ENCODE measurements around the gene TAPT1.

DNA sequence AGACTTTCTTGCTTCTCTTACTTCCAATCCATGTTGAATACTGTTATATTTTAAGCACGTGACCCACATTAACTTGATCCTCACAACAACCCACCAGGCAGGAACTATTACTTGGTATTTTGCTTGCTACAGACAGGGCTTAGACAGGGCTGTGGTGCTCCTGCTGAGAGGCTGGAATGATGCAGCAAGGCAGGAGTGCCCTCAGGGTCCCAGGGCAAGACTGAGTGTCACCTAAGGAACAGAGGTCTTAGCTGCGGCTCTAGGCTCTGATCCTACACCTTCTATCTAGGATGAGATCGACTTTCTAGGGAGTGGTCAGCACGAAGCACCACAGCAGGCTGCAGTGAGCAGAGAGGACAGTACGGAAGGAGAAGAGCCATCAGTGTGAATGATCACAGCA, 20.0 kb downstream of the TAPT1 start:
- TF ChIP-seq, protein P1, sequence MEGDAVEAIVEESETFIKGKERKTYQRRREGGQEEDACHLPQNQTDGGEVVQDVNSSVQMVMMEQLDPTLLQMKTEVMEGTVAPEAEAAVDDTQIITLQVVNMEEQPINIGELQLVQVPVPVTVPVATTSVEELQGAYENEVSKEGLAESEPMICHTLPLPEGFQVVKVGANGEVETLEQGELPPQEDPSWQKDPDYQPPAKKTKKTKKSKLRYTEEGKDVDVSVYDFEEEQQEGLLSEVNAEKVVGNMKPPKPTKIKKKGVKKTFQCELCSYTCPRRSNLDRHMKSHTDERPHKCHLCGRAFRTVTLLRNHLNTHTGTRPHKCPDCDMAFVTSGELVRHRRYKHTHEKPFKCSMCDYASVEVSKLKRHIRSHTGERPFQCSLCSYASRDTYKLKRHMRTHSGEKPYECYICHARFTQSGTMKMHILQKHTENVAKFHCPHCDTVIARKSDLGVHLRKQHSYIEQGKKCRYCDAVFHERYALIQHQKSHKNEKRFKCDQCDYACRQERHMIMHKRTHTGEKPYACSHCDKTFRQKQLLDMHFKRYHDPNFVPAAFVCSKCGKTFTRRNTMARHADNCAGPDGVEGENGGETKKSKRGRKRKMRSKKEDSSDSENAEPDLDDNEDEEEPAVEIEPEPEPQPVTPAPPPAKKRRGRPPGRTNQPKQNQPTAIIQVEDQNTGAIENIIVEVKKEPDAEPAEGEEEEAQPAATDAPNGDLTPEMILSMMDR (IDR thresholded peaks at IDR 0.05) = no peak
- TF ChIP-seq POLR2A (IDR thresholded peaks at IDR 0.05) = no peak
